SK-N-SH treated with all-trans-retinoic acid at 6 μM for 48 hours (cell line): ENCODE data around the gene SLC1A7.

Experiments
- BACH2 ChIP-seq: fragments of 250-450 bp; sonication (Bioruptor Pico); IDR thresholded peaks from 2 replicates; pipeline ENCODE4 v1.9.0; 2021; ENCODE audit warnings: mild to moderate bottlenecking, borderline replicate concordance
- ESRRG ChIP-seq: fragments of 250-450 bp; sonication (Bioruptor Pico); IDR thresholded peaks from 2 replicates; pipeline ENCODE4 v1.6.1; 2021; ENCODE audit warnings: mild to moderate bottlenecking
- ISL1 ChIP-seq: fragments of 250-450 bp; sonication (Bioruptor Pico); IDR thresholded peaks from 2 replicates; pipeline ENCODE4 v2.1.2; 2022; ENCODE audit warnings: mild to moderate bottlenecking, moderate library complexity
- POU6F1 ChIP-seq: fragments of 250-450 bp; sonication (Bioruptor Pico); IDR thresholded peaks from 2 replicates; pipeline ENCODE4 v1.8.0; 2021; ENCODE audit warnings: low read depth, mild to moderate bottlenecking, moderate library complexity, borderline replicate concordance
- TCF4 ChIP-seq: fragments of 250-450 bp; sonication (Bioruptor Pico); IDR thresholded peaks from 2 replicates; pipeline ENCODE4 v1.8.0; 2021; ENCODE audit warnings: mild to moderate bottlenecking, moderate library complexity, borderline replicate concordance
- ZFP30 ChIP-seq: fragments of 450-650 bp; formaldehyde crosslinking; IDR thresholded peaks from 2 replicates; pipeline ENCODE4 v1.5.0; 2022; ENCODE audit warnings: mild to moderate bottlenecking, moderate library complexity
- ZNF8 ChIP-seq: fragments of 450-650 bp; formaldehyde crosslinking; IDR thresholded peaks from 2 replicates; pipeline ENCODE4 v1.5.0; 2020; ENCODE audit warnings: mild to moderate bottlenecking, moderate library complexity

DNA sequence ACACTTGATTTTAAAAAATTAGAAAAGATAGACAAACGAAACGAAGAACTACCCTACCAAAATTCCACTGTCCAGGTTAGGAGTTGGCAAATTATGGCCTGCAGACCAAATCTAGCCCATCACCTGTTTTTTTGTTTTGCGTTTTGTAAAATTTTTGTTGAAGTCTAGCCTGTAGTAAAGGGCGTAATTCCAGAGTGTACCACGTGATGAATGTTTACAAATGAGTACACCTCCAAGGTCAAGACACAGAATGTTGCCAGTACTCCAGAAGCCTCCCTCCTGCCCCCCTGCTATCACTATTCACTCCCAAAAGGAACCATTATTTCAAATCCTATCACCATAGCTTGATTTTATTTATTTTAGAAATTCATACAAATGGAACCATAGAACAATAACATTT is 97.5 kb downstream of the SLC1A7 start:
- TF ChIP-seq TCF4 (CRISPR knock-in tag) (no peak), BACH2 (CRISPR knock-in tag) (no peak), ESRRG (CRISPR knock-in tag) (no peak), ISL1 (CRISPR knock-in tag) (no peak), POU6F1 (CRISPR knock-in tag) (no peak), ZNF8 (CRISPR knock-in tag) (no peak), ZFP30 (CRISPR knock-in tag) (no peak)
